ENCODE measurements around the gene GPR65.

GRCh38 chr14:88005978-88006851 is 1.3 kb downstream of the GPR65 start:
- TF ChIP-seq MYNN (tag by site-specific recombination; IDR thresholded peaks at IDR 0.05; ENCODE audit: borderline replicate concordance) (no peak), CTCF (tag by site-specific recombination; IDR thresholded peaks at IDR 0.05) (no peak), MEIS1 (CRISPR knock-in tag; IDR thresholded peaks at IDR 0.05; ENCODE audit: borderline replicate concordance) (no peak), ZNF692 (tag by site-specific recombination; IDR thresholded peaks at IDR 0.05) (no peak), ZNF704 (tag by site-specific recombination; IDR thresholded peaks at IDR 0.05) (no peak), BCL11A (tag by site-specific recombination; IDR thresholded peaks at IDR 0.05; ENCODE audit: low read depth) (no peak), ZNF580 (tag by site-specific recombination; IDR thresholded peaks at IDR 0.05) (no peak), GLI4 (tag by site-specific recombination; IDR thresholded peaks at IDR 0.05) (no peak), KLF10 (tag by site-specific recombination; IDR thresholded peaks at IDR 0.05) (no peak)
